ENCODE results near the gene DGKA. TPM values are rescaled to one million over a fixed set of nuclear protein-coding genes. Genes with fewer than 3 reads are reported as not detected.
A peak's percentile ranks its signal among the peaks of the same experiment; 100 is the strongest.

DGKA gene
- total and polyA plus RNA-seq, 2 of the 13 experiments (the other 11 are each of a cell fraction or from before 2014, with no cell fraction given), result 2.4 to 5.4 TPM

DNA sequence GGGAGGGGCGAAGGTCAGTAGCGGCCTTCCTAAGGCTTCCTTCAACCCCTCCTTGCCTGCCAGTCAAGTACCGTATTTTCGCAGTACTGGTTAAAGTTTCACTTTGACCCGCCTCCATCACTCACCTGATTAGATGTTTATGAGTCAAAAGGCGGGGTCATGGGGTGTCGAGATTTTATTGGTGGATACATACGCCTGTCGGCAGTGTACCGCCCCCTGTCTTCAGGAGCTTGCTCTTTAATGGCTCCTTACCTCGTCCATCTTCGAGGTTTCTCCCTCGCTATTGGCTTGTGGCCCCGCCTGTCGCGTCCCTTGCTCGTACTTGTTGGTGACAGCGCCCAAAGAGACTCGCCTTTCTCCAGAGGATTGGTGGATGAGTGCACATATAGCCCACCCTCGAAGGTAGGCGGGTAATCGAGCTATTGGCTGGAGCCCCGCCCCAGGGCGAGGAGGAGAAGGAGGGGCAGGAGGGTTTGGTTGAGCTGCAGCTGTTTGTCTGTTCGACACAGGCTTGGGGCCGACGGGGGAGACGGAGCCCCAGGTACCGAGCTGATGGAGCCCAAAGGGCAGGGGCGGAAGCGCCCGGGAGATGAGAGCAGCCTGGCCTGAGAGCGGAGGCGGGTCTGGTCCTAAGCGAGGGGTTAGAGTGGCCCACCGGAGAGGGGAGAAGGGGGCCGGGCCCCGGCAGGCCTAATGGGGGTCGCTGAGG, 42.8 kb downstream of the DGKA start, which contains the start of gene RAB5B (continued):
- TF ChIP-seq ZNF878 (CRISPR knock-in tag; IDR thresholded peaks at IDR 0.05), result 0 out of 2 replicates have a peak, but pooled peaks have one; percentile 79
- TF ChIP-seq ZMYM4 (CRISPR knock-in tag; IDR thresholded peaks at IDR 0.05), result peak; percentile 84
- TF ChIP-seq SMAD3 (CRISPR knock-in tag; IDR thresholded peaks at IDR 0.05), result peak; percentile 79; the same call in 1 of the 2 replicates
- peak; percentile 58; the same call in 1 of the 2 replicates for TF ChIP-seq TBX3 (IDR thresholded peaks at IDR 0.05; ENCODE audit: borderline replicate concordance)
- peak; percentile 82 for TF ChIP-seq AGO1 (IDR thresholded peaks at IDR 0.05; ENCODE audit: low read depth, low read length, poor library complexity, severe bottlenecking)
- peak; percentile 29; the same call in 1 of the 2 replicates for TF ChIP-seq RXRB (CRISPR knock-in tag; IDR thresholded peaks at IDR 0.05; ENCODE audit: borderline replicate concordance)
- TF ChIP-seq, protein P1, sequence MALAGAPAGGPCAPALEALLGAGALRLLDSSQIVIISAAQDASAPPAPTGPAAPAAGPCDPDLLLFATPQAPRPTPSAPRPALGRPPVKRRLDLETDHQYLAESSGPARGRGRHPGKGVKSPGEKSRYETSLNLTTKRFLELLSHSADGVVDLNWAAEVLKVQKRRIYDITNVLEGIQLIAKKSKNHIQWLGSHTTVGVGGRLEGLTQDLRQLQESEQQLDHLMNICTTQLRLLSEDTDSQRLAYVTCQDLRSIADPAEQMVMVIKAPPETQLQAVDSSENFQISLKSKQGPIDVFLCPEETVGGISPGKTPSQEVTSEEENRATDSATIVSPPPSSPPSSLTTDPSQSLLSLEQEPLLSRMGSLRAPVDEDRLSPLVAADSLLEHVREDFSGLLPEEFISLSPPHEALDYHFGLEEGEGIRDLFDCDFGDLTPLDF (CRISPR knock-in tag; IDR thresholded peaks at IDR 0.05), result peak; percentile 79
- TF ChIP-seq, protein P2, sequence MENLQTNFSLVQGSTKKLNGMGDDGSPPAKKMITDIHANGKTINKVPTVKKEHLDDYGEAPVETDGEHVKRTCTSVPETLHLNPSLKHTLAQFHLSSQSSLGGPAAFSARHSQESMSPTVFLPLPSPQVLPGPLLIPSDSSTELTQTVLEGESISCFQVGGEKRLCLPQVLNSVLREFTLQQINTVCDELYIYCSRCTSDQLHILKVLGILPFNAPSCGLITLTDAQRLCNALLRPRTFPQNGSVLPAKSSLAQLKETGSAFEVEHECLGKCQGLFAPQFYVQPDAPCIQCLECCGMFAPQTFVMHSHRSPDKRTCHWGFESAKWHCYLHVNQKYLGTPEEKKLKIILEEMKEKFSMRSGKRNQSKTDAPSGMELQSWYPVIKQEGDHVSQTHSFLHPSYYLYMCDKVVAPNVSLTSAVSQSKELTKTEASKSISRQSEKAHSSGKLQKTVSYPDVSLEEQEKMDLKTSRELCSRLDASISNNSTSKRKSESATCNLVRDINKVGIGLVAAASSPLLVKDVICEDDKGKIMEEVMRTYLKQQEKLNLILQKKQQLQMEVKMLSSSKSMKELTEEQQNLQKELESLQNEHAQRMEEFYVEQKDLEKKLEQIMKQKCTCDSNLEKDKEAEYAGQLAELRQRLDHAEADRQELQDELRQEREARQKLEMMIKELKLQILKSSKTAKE (CRISPR knock-in tag; IDR thresholded peaks at IDR 0.05; ENCODE audit: borderline replicate concordance), result no peak
- TF ChIP-seq ZNF484 (CRISPR knock-in tag; IDR thresholded peaks at IDR 0.05; ENCODE audit: borderline replicate concordance, low read depth), result peak; percentile 31; the same call in 1 of the 2 replicates
- peak; percentile 69 for TF ChIP-seq TGIF2 (CRISPR knock-in tag; IDR thresholded peaks at IDR 0.05)
- TF ChIP-seq, protein P3, sequence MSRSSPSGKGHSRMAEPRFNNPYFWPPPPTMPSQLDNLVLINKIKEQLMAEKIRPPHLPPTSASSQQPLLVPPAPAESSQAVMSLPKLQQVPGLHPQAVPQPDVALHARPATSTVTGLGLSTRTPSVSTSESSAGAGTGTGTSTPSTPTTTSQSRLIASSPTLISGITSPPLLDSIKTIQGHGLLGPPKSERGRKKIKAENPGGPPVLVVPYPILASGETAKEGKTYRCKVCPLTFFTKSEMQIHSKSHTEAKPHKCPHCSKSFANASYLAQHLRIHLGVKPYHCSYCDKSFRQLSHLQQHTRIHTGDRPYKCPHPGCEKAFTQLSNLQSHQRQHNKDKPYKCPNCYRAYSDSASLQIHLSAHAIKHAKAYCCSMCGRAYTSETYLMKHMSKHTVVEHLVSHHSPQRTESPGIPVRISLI (CRISPR knock-in tag; IDR thresholded peaks at IDR 0.05; ENCODE audit: borderline replicate concordance), result peak; percentile 41; the same call in 1 of the 2 replicates
- TF ChIP-seq, protein P4, sequence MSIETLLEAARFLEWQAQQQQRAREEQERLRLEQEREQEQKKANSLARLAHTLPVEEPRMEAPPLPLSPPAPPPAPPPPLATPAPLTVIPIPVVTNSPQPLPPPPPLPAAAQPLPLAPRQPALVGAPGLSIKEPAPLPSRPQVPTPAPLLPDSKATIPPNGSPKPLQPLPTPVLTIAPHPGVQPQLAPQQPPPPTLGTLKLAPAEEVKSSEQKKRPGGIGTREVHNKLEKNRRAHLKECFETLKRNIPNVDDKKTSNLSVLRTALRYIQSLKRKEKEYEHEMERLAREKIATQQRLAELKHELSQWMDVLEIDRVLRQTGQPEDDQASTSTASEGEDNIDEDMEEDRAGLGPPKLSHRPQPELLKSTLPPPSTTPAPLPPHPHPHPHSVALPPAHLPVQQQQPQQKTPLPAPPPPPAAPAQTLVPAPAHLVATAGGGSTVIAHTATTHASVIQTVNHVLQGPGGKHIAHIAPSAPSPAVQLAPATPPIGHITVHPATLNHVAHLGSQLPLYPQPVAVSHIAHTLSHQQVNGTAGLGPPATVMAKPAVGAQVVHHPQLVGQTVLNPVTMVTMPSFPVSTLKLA (IDR thresholded peaks at IDR 0.05), result peak; percentile 11; the same call in 1 of the 2 replicates
- TF ChIP-seq ZNF460 (CRISPR knock-in tag; IDR thresholded peaks at IDR 0.05; ENCODE audit: borderline replicate concordance), result no peak
- TF ChIP-seq, protein P5, sequence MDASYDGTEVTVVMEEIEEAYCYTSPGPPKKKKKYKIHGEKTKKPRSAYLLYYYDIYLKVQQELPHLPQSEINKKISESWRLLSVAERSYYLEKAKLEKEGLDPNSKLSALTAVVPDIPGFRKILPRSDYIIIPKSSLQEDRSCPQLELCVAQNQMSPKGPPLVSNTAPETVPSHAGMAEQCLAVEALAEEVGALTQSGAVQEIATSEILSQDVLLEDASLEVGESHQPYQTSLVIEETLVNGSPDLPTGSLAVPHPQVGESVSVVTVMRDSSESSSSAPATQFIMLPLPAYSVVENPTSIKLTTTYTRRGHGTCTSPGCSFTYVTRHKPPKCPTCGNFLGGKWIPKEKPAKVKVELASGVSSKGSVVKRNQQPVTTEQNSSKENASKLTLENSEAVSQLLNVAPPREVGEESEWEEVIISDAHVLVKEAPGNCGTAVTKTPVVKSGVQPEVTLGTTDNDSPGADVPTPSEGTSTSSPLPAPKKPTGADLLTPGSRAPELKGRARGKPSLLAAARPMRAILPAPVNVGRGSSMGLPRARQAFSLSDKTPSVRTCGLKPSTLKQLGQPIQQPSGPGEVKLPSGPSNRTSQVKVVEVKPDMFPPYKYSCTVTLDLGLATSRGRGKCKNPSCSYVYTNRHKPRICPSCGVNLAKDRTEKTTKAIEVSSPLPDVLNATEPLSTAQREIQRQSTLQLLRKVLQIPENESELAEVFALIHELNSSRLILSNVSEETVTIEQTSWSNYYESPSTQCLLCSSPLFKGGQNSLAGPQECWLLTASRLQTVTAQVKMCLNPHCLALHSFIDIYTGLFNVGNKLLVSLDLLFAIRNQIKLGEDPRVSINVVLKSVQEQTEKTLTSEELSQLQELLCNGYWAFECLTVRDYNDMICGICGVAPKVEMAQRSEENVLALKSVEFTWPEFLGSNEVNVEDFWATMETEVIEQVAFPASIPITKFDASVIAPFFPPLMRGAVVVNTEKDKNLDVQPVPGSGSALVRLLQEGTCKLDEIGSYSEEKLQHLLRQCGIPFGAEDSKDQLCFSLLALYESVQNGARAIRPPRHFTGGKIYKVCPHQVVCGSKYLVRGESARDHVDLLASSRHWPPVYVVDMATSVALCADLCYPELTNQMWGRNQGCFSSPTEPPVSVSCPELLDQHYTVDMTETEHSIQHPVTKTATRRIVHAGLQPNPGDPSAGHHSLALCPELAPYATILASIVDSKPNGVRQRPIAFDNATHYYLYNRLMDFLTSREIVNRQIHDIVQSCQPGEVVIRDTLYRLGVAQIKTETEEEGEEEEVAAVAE (CRISPR knock-in tag; IDR thresholded peaks at IDR 0.05; ENCODE audit: borderline replicate concordance), result peak; percentile 61
- peak; percentile 86 for TF ChIP-seq FOXK2 (IDR thresholded peaks at IDR 0.05)
- peak; percentile 66 for TF ChIP-seq FOSL2 (CRISPR knock-in tag; IDR thresholded peaks at IDR 0.05)
- peak; percentile 71 for TF ChIP-seq REPIN1 (CRISPR knock-in tag; IDR thresholded peaks at IDR 0.05; ENCODE audit: borderline replicate concordance, low read depth)
- no peak for TF ChIP-seq HES4 (CRISPR knock-in tag; IDR thresholded peaks at IDR 0.05; ENCODE audit: borderline replicate concordance)
